Fibroblast of lung (primary cell): ENCODE results near the gene OR13J1. TPM values are rescaled to one million over a fixed set of nuclear protein-coding genes. Genes with fewer than 3 reads are reported as not detected.

ENCODE experiments used
- DNase-seq, 2 donors: peaks; one replicate each; pipeline versions ENCODE4 v3.0.0 to v3.0.0-alpha.2; 2010; ENCODE audit warnings: low read depth in 2 of 2
- H2AFZ ChIP-seq: 2 replicates; pipeline ENCODE4 v1.5.1; 2012; ENCODE audit warnings: low read length, control low read depth, inconsistent platforms
- H3K27ac ChIP-seq: 2 replicates; pipeline ENCODE4 v1.5.1; 2011; ENCODE audit warnings: low read length, control low read depth; ENCODE audit not compliant: insufficient read depth
- H3K27me3 ChIP-seq: 2 replicates; pipeline ENCODE4 v1.5.1; 2011; ENCODE audit warnings: mild to moderate bottlenecking, low read length; ENCODE audit not compliant: control insufficient read depth, insufficient read depth
- H3K36me3 ChIP-seq: 2 replicates; pipeline ENCODE4 v1.5.1; 2011; ENCODE audit warnings: low read length; ENCODE audit not compliant: control insufficient read depth, insufficient read depth
- H3K4me1 ChIP-seq: 2 replicates; pipeline ENCODE4 v1.5.1; 2011; ENCODE audit warnings: low read length; ENCODE audit not compliant: control insufficient read depth, insufficient read depth; ENCODE audit errors: extremely low read depth
- H3K4me2 ChIP-seq: 2 replicates; pipeline ENCODE4 v1.5.1; 2011; ENCODE audit warnings: low read length, control low read depth; ENCODE audit not compliant: insufficient read depth; ENCODE audit errors: extremely low read depth
- H3K4me3 ChIP-seq, 4 experiments: fragments of 200-600 bp in 1 of 4; sonication (generic) in 1 of 4; replicated peaks in 1 of 4; 2 replicates each; pipeline ENCODE4 v1.5.1; 2011 to 2016; ENCODE audit warnings: low read length in 4 of 4, low read depth in 3 of 4, mild to moderate bottlenecking in 3 of 4, control low read depth in 2 of 4, inconsistent platforms in 1 of 4, mixed read lengths in 1 of 4; ENCODE audit not compliant: insufficient read depth in 1 of 4; ENCODE audit errors: control extremely low read depth in 1 of 4
- H3K79me2 ChIP-seq: 2 replicates; pipeline ENCODE4 v1.5.1; 2012; ENCODE audit warnings: mild to moderate bottlenecking, low read length, inconsistent platforms; ENCODE audit not compliant: control insufficient read depth, insufficient read depth
- H3K9ac ChIP-seq: 2 replicates; pipeline ENCODE4 v1.5.1; 2011; ENCODE audit warnings: mild to moderate bottlenecking, low read length, control low read depth; ENCODE audit not compliant: insufficient read depth
- H3K9me3 ChIP-seq: 2 replicates; pipeline ENCODE4 v1.5.1; 2012; ENCODE audit warnings: low read depth, low read length; ENCODE audit not compliant: control insufficient read depth, insufficient read depth
- H4K20me1 ChIP-seq: 2 replicates; pipeline ENCODE4 v1.5.1; 2011; ENCODE audit warnings: low read length; ENCODE audit not compliant: control insufficient read depth, insufficient read depth; ENCODE audit errors: extremely low read depth
- CTCF ChIP-seq, 2 donors: IDR thresholded peaks in 1 of 2; conservative IDR thresholded peaks in 1 of 2; 1 replicate in 1 of 2; 2 replicates in 1 of 2; pipeline ENCODE4 v1.5.1; 2011 to 2012; ENCODE audit warnings: low read length in 2 of 2, control low read depth in 1 of 2, inconsistent platforms in 1 of 2, low read depth in 1 of 2, mild to moderate bottlenecking in 1 of 2
- EZH2 ChIP-seq: IDR thresholded peaks from 2 replicates; pipeline ENCODE4 v1.5.1; 2012; ENCODE audit warnings: low read length, control low read depth, mild to moderate bottlenecking; ENCODE audit errors: missing control alignments
- polyA plus RNA-seq, 2 donors: library from polyadenylated mRNA; depleted of rRNA in 1 of 2; stranded (reverse) in 1 of 2; unstranded in 1 of 2; fragments of >200 nt; gene quantifications; 2 replicates each; pipeline ENCODE4 v1.2.1, GENCODE V29; 2011 to 2012; ENCODE audit warnings: missing spikeins in 1 of 2
- total RNA-seq: library from RNA; depleted of rRNA; stranded (reverse); fragments of >200 nt; gene quantifications from 2 replicates; pipeline ENCODE4 v1.2.1, GENCODE V29; 2014

Gene OR13J1
- total and polyA plus RNA-seq, 2 donors (not counting 1 experiment from before 2014, with no cell fraction given): not detected

- H3K36me3 ChIP-seq: no peaks in the 10 kb centered on the region
- H3K9ac ChIP-seq: no peak overlapping the region
- no peaks in the 10 kb centered on the region for H3K9me3 ChIP-seq
- no peak overlapping the region for H2AFZ ChIP-seq
- DNase-seq: peak; percentile 4 to 21
- H3K4me3 ChIP-seq: no peak overlapping the region
- no peaks in the 10 kb centered on the region for H3K4me1 ChIP-seq
- no peak overlapping the region for H3K27ac ChIP-seq
- H4K20me1 ChIP-seq: no peaks in the 10 kb centered on the region
- H3K79me2 ChIP-seq: no peaks in the 10 kb centered on the region
- peak in 1 of 2 donors; percentile 2 for TF ChIP-seq CTCF (conservative IDR thresholded peaks at IDR 0.05 in 1 of 2, IDR thresholded peaks at IDR 0.05 in 1 of 2; ENCODE audit: low read depth in 1 of 2, low read length in 2 of 2)
- no peak for TF ChIP-seq EZH2
- peaks cover 30% of the 10 kb centered on the region for H3K27me3 ChIP-seq
- no peak overlapping the region for H3K4me2 ChIP-seq
Observed at GRCh38 chr9:35859310-35859989, 10.8 kb downstream of the OR13J1 start.

GRCh38 chr9:35858458-35858857 is 11.7 kb downstream of the OR13J1 start:
- Histone ChIP-seq H3K4me1 (no peaks in the 10 kb centered on the region), H3K9me3 (no peaks in the 10 kb centered on the region), H3K9ac (no peak overlapping the region), H2AFZ (no peak overlapping the region), H3K4me2 (no peak overlapping the region), H3K4me3 (no peak overlapping the region), H4K20me1 (no peaks in the 10 kb centered on the region), H3K36me3 (no peaks in the 10 kb centered on the region), H3K27ac (no peak overlapping the region), H3K79me2 (no peaks in the 10 kb centered on the region), H3K27me3 (peaks cover 25% of the 10 kb centered on the region)
- DNase-seq: no peak
- TF ChIP-seq CTCF (conservative IDR thresholded peaks at IDR 0.05 in 1 of 2, IDR thresholded peaks at IDR 0.05 in 1 of 2; ENCODE audit: low read depth in 1 of 2, low read length in 2 of 2): no peak
- TF ChIP-seq EZH2: no peak

GRCh38 chr9:35856882-35857281 is 13.3 kb downstream of the OR13J1 start:
- Histone ChIP-seq H3K4me3 (no peak overlapping the region), H2AFZ (no peak overlapping the region), H3K9ac (no peak overlapping the region), H3K79me2 (no peaks in the 10 kb centered on the region), H3K27me3 (peaks cover 18% of the 10 kb centered on the region), H3K4me1 (no peaks in the 10 kb centered on the region), H3K4me2 (no peak overlapping the region), H3K36me3 (no peaks in the 10 kb centered on the region), H3K9me3 (no peaks in the 10 kb centered on the region), H4K20me1 (no peaks in the 10 kb centered on the region), H3K27ac (no peak overlapping the region)
- no peak for DNase-seq
- TF ChIP-seq EZH2 (no peak), CTCF (conservative IDR thresholded peaks at IDR 0.05 in 1 of 2, IDR thresholded peaks at IDR 0.05 in 1 of 2; ENCODE audit: low read depth in 1 of 2, low read length in 2 of 2) (no peak)
